Measurements from ENCODE around the gene ZDHHC1. TPM values are rescaled to one million over a fixed set of nuclear protein-coding genes. Genes with fewer than 3 reads are reported as not detected.
A peak's percentile ranks its signal among the peaks of the same experiment; 100 is the strongest.

Gene ZDHHC1
- total RNA-seq, 2 donors from 2014 or later = 10.7 to 11.3 TPM

DNA sequence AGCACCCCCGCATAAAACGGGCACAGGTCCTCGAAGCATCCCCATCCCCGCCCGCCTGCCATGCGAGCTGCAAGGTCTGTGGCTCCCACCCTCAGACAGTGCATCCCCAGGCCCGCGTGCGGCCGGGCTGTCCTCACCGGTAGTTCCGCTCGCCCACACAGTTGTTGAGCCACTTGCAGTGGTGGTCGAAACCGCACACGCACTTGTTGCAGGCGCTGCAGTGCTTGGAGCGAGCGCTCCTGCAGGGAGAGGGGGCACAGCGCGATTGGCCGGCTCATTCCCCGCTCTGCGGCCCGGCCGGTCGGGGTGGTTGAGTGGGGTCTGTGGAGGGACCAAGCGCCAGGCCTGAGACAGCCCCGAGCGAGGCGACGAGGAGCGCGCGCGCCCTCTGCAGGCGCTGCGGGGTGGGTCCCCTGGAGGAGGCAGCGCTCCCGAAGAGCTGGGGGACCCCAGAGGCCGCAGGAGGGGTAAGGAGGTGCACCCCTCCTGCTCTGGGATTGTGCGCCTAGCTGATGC, 17.0 kb downstream of the ZDHHC1 start:
- DNase-seq (ENCODE audit: low spot score) = no peak
- intact Hi-C loops (cut with DNase I) = no loop called here

DNA sequence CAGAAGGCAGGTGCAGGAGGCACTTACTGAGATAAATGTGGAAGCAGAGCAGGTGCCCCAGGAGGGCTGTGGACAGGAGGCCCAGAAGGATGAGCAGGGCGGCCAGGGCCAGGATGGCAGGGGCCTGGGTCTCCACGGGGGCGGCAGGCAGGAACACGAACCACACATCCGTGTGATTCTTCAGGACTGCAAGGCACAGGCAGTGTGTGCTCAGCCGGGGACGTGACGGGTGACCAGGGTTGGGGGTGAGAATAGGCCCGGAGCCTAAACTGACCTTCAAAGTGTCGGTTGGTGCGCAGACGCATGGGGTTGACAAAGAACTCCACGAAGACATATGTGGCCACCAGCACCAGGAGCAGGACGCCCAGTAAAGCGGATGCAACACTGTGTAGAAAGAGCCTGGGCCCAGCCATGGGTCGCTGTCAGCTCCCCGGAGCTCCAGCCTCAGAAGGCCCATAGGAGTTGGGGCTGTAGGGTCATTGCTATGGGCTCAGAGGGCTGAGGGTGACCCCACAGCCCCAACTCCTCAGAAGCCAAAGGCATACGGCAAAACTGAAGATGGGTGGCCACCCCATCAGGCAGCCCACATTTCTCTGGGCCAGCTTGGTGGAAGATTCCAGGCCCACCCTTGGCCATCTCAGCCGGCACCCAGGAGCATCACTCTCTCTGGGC, 17.6 kb downstream of the ZDHHC1 start:
- intact Hi-C loops (cut with DNase I) = no loop called here
- peak; percentile 71 for DNase-seq (ENCODE audit: low spot score)

GRCh38 chr16:67397812-67398545, 18.3 kb downstream of the ZDHHC1 start:
- peak; percentile 77 for DNase-seq (ENCODE audit: low spot score)
- intact Hi-C loops (cut with DNase I) = no loop called here

DNA sequence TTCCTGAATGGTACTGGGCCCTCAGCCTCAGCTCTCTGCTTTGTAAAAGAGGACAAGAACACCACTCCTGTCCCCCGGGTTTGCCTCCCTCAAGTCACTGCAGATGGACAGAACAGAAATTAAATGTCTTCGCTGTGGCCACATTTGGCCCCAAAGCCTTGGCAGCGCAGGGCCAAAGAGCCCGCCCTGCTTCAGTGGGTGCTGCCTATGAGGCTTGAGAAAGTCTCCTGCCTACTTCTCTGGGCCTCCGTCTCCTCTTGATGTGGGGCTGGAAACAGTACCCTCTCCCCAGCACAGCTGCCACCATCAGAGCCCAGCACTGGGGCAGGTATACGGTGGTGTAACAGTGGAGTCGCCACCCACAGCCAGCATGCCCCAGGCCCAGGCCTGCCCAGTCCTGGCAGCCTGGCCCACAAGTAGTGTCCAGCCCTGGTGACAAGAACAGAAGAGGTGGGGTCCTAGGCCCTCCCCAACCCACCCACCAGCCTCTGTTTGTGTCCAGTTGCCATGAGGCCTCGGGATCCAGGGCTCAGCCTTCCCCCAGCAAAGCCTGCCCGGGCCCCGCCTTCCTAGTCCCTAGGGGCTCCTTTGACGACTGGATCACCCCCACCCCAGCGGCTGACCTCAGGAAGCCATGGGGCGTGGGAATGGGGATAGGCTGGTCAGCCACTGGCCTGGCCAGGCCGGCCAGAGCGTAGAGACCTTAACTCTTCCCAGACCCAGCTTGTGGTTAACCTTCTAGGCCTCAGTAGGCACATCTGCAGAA, 19.1 kb downstream of the ZDHHC1 start:
- intact Hi-C loops (cut with DNase I) = no loop called here
- peak; percentile 87 for DNase-seq (ENCODE audit: low spot score)

DNA sequence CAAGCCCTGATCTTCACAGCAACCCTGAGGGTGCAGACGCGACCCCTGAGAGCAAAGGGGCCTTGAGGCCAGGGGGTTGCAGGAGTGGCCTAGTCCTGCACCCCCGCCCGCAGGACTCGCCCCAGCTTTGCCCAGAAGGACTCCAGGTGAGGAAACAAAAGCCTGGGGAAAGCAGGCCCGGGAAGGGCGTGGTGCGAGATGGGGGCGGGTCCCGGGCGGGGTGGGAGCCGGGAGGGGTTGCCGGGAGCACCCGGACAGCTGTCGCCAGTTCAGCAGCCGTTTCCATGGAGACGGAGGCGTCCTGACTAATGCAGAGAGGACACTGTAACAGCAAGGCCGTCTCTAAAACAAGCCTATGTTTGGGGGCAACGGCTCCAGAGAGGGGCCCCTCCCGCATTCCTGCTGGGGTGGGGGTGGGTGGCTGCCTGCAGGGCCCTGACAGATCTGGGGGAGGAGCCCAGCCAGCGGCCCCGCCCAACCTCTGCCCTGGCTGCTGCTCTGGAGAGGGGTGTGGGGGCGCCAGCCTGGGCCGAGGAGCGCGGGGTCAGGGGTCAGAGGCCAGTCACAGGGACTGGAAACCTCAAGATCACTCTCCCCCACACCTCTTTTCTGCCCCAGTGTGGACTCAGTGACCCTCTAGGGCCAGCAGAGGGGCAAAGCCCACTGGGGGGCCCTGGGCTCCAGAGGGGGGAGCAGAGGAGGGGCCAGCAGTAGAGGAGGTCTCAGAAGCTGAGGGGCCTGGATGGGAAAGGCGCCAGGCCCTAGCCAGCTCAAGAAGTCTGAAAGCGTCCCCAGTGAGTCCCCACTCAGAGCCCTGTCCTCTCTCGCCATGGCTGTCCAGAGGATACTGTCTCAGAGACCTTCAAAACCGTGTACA, 19.9 kb downstream of the ZDHHC1 start:
- DNase-seq (ENCODE audit: low spot score) = peak; percentile 95
- intact Hi-C loops (cut with DNase I) = no loop called here

DNA sequence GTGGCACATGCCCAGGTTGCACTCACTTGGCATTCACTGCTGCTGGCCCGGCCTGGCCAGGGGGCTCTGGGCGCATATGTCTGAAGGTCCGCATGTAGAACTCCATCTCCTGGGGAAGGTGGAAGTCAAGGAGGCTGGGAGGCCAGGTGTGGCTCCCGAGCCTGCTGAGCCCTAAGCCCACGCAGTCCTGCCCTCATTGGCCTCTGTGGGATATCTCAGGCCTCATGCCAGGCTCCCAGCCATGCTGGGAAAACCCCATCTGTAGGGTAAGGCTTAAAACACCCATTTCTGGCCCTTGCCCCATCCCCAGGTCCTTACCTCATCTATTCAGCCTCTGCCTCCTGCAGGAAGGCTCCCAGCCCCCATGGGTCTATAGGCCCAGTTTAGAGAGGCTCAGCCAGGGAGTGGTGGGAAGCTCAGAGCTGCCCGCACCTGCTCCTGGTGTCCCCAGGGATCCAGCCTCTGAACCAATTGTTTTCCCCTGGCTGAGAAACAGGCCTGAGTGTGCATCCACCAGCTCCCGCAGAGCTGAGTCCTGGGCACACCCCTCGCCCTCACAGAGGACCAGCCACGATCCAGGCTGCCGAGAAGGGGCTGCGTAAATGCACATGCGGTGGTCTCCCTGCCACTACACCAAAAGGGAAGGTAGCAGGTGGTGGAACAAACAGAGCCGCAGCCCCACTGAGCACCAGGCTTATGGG, 20.7 kb downstream of the ZDHHC1 start:
- DNase-seq (ENCODE audit: low spot score) = no peak
- intact Hi-C loops (cut with DNase I) = no loop called here

DNA sequence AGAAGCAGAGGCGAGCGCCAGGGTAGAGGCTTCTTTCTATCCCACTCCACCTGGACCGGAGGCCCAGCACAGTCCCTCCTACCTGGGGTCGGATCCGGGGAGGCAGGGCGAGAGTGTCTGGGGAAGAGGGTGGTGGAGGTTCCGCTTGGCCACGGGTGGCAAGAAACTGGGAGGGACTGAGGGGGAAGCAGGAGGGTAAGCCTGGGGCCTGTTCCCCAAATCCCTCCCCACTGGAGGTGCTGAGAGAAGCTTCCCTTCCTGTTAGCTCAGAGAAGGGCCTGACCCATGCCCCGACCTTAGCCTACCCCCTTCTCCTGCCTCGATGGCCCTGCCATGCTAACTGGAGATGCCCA, 21.2 kb downstream of the ZDHHC1 start:
- intact Hi-C loops (cut with DNase I) = no loop called here
- no peak for DNase-seq (ENCODE audit: low spot score)

DNA sequence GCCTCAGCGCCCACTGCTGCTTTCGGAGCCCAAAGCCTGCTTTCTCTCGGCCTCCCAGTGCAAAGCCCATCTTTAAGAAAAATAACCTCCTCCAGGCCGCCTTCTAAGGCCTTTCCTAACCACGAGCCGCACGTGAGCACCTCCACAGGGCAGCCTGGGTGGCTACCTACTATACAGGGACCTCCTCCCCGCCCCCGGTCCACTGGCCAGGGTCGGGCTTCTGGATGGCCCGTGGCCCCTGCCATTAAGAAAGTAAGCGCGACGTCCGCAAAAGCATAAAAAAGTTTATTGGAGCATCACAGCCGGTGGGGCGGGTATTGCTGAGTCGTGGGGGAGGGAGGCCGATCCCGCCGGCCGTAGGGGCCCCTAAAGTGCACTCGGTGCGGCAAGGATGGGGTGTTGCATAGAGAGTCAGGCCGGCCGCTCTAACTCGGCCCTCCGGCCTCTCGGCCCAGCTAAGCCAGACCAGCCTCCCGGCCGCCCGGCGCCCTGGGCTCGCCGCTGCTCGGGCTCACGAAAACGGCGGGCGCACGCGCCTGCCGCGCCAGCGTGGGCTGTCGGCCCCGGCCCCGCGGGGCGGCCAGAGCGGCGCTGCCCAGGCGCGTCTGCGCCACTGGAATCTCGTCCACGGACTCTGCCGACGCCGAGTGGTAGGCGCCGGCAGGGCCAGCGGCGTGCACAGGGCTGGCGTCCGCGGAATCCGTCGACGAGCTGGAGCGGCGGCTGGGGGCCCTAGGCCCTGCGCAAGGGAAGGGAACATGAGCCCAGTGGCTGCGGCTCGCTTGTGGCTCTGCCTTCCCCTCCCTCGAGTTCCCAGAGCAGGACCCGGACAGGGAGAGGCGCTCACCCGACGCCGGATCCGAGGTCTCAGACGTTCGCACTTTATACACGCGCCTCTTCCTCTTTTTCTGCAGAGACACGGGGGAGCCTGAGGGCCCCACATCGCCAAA, 21.8 kb downstream of the ZDHHC1 start:
- DNase-seq (ENCODE audit: low spot score) = no peak
- intact Hi-C loops (cut with DNase I) = no loop called here

GRCh38 chr16:67393788-67394154, 22.5 kb downstream of the ZDHHC1 start:
- intact Hi-C loops (cut with DNase I) = no loop called here
- DNase-seq (ENCODE audit: low spot score) = no peak

DNA sequence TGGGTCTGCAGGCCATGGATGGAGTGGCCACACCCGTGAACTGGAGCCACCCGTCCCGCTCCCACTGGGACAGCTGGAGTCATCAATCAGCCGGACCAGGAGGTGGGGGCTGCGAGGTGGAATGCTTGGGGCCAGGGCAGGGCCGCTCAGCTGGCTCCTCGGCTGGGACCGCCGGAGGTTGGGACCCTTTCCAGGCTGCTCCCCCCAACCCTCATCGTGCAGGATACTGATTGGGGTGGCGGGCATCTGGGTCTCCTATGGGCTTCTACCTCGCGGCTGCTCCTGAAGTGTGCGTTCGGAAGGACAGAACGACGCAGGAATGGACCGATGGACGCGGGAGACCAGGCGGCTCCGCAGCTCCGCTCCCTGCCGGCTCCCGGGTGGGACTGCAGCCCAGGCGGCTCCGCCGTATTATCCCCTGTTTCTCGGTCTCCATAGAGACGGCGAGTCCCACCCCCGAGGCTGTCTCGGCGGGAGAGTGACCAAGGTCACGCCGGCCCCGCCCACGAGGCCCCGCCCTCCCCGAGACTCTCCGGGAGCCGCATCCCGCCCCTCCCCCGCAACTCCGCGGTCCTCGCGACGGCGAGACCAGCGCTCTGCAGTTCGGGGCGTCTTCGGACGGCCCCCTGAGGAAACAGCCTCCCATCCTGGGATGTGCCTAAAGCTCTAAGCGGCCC, 23.0 kb downstream of the ZDHHC1 start, which contains the start of gene TPPP3:
TSS of gene TPPP3 (minus strand) at position 388 of the 677 bp plus-strand sequence. CDS start 2,387 bp downstream, outside the sequence.
- DNase-seq (ENCODE audit: low spot score) = peak; percentile 97

DNA sequence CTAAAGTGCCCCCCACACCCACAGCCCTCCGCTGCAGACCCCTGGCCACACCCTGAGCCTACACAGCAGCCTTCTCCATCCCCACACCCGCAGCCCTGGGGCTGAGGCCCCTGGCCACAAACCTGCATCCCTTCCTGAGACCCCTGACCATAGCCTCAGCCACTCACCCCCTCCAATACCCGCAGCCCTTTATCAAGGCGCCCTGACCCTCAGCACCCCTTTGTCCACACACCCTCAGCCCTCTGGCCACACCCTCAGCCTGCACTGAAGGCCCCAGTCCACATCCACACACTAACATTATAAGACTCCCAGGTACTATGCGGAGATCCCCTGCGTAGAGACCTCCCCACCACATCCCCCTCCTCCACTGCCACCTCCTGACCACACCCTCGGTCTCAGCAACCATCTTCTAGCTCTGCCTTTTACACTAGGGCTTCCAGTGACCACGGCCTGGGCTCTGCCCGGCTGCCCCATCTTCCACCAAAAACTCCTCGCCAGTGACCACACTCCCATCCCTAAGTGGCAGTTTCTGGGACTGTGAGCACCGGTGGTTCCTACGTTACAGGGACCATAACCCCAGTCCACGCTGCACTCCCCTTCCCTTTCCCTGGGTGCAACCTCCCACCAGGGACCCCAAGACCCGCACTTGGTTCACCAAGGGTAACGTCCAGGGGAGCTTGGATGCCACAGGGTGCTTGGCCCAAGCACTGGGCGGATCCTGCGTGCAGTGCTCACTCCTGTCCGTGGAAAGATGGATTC, 23.8 kb downstream of the ZDHHC1 start:
- DNase-seq (ENCODE audit: low spot score) = no peak

More for the DNA sequence above, 23.0 kb downstream of the ZDHHC1 start, which contains the start of gene TPPP3:
- intact Hi-C loops (cut with DNase I) = no loop called here

GRCh38 chr16:67391424-67392300, 24.6 kb downstream of the ZDHHC1 start:
- intact Hi-C loops (cut with DNase I) = no loop called here
- DNase-seq (ENCODE audit: low spot score) = no peak

More for the DNA sequence above, 23.8 kb downstream of the ZDHHC1 start:
- intact Hi-C loops (cut with DNase I) = no loop called here

DNA sequence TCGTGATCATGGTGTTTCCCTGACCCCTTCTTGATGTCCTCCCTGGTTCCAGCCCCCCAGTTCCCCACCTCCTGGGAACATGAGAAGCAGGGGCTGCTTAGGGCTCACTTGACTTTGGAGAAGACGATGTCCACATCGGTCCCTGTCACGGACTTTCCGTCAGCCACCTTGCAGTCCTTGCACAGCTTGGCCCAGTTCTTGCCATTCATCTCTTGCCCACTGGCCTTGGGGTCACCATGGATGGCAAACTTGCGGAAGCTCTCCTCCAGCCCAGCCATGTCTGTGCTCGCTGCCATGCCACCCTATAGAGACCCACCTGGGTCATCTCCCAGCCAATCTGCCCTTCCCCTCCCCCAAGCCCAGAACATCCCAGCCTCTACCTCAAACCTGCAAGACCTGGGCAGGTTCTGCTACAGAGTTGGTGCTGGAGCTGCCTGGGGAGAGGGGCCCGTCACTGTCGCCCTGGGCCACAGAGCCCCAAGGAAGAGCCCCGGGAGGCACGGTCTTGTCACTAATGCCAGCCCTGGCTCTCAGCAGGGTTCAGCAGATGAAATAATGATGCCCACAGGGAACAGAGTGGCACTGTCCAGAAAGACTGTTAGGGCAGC, 25.4 kb downstream of the ZDHHC1 start:
- intact Hi-C loops (cut with DNase I) = no loop called here

DNA sequence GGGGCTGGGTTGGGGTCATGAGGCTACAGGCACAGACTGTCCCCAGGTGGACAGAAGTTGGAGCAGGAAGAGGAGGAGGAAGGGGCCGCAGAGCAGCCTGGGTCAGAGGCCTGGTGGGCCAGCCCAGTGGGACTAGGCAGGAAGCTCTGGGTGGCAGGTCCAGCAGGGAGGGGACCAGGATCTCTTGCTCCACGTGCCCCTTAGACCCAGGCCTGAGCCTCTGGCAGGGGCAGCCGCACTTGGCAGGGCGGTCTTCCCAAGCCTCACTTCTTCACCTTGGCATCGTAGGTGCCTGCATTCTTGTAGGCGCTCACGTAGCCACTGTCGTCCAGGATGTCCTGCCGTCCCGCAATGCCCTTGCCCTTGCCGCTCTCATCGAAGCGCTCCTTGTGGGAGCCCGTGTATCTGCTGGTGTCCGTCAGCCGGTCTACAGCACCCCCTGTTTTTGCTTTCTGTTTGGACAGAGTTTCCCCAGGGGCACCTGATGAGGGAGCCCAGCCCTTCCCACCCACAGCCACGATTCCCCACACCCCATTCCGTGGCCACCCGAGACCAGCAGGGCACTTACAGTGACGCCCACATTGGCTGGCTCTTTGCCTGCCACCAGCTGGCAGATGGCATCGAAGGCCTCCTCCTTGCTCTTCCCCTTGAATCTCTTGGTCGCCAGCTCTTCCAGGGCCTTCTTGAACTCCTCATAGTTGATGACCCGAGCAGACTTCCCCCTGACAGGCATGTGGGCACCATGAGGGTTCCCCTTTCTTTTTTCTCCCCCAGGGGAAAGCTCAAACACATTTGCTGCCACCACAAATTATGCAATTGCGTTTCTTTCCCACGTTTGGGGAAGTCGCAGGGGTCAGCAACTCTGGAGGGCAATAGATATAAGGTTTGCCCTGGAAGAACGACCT, 26.1 kb downstream of the ZDHHC1 start:
- DNase-seq (ENCODE audit: low spot score) = no peak
- intact Hi-C loops (cut with DNase I) = no loop called here

More for the DNA sequence above, 25.4 kb downstream of the ZDHHC1 start:
- DNase-seq (ENCODE audit: low spot score) = no peak
